ENCODE measurements around the gene KAZN.

The KAZN gene

DNA sequence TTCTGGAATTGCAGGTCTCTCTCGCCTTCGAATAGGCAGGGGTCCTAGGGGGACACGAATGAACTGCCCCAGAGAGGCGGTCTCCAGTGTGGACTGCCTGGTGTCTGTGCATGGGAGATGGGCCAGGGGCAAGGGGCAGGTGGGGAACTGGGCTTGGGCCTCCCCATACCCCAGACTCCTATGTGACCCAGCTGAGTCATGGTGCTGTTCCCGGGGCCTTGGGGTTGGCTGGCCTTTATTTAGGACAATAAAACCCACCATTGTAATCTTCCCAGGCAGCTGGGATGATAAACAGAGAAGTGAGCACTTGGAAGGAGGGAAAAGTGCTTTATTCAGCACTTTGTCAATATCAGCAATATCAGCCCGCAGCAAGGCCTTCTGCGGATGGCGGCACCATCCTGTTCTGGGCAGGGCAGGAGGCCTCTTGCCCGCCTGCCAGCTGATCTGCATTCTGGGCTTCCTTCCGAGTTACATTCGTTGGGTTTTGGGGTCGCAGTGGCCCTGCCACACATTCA is 346.0 kb downstream of the KAZN start:
- no peak for DNase-seq

DNA sequence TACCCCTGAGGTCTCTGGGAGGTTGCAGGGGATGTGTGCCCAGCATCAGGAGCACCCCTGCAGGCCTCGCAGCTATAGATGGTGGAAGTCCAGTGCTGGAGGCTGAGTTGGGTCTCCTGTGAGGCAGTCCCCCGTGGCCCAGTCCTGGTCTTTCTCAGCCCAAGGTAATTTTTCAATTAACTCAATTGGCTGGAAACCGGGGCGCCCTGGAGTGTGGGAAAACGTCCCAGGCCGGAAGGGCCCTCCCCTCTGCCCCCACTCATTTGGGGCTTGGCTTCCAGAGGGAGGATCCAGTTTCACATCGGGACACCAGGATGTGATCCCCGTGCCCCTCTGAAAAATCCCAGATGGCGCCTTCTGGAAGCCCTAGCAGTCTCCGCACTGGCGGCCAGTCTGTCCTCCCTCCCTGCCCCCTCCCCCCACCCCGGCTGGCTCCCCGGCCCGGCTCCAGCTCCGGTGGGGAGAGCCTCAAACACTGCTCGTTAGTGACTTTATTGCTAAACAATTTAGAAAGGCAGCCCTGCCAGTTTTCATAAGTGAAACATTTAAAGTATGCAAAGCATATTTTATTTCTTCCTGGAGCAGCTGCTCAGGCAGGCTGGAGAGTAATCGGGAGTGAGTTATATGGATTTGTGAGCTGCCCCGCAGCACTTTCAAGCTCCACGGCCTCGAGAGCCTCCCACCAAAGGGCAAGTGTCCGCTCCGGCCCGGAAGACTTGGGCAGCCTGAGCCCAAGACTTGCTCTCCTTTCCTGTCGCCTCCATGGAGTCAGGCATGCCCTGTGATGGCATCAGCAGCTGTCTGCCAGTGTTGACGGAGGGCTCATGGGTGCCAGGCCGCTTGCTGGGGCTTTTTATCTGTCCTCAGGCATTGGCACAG is 346.9 kb downstream of the KAZN start:
- DNase-seq: no peak

DNA sequence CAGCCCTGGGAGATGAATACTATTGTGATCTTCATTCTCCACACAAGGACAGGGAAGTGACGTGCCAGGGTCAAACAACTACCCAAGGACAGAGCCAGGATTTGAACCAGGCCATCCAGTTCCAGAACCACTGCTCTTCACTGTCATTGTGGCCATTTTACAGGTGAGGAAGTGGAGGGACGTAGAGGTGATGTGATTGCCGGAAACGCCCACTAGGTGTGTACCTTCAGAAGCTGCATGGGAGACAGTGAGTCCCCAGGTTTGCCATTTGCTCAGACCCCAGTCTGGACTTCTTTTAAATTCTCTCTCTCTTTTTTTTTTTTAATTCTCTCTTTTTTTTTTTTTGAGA is 347.5 kb downstream of the KAZN start:
- DNase-seq: no peak

DNA sequence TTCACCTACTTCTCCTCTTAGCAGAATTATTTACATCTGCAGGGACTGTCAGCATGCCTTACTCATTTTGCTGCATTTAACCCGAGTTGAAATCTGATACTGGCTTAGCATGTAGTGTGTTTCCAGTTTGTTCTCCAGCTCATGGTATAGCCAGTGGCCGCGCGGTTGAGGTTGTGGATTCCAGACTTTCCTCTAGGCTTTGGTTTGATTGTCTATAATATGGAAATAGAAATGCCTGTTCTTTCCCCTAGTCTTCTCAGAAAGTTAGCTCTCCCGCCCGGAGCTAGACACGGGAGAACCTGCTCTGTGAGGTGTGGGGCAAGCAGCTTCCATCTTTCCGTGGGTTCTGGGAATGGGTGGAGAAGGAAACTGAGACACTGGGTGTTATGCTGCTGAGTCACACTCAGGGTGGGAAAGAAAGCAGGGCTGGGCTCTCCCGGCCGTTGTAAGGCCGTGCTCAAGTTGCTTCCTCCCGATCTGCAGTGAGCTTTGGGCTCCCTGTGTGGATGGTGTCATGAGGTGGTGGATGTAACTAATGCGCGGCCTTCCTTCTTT is 348.3 kb downstream of the KAZN start:
- no peak for DNase-seq

DNA sequence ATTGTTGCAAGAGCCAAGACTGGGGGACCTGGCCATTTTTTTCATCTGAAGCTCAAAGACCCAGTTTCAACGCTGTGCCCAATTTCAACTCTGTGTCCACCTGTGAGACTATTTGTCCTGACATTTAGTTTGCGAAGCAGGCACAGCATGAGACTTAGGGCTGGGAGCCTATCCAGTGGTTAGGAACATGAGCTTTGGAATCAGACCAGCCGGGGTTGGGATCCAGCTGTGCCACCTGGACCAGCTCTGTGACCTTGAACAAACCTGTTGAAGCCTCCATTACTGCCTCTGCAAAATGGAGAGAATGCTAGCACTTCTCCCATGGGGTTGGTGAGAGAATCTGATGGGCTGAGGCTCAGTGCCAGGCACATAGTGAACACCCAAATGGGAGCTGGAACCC is 348.9 kb downstream of the KAZN start:
- DNase-seq: no peak

DNA sequence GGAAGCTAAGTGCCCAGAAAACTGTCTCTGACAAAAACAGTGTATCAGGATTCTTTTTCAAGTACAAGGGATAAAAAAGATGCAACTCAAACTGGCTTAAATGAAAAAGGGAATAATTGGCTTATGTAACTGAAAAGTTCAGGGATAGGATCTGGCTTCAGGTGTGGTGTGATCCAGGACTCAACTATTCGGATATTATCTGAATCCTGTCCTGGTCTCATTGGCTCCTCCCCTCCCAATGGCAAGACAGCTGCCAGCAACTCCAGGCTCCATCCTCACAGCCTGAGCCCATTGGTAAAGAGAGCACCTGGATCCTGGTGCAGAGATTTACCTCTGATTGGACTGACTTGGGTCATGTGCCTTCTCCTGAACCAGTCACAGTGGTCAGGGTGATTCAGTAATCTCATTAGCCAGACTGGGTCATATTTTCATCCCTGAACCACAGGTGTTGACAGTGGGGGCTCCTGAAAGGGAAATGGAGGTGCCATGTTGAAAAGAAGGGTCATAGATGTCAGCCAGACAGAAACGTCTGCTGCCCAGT is 349.7 kb downstream of the KAZN start:
- no peak for DNase-seq

DNA sequence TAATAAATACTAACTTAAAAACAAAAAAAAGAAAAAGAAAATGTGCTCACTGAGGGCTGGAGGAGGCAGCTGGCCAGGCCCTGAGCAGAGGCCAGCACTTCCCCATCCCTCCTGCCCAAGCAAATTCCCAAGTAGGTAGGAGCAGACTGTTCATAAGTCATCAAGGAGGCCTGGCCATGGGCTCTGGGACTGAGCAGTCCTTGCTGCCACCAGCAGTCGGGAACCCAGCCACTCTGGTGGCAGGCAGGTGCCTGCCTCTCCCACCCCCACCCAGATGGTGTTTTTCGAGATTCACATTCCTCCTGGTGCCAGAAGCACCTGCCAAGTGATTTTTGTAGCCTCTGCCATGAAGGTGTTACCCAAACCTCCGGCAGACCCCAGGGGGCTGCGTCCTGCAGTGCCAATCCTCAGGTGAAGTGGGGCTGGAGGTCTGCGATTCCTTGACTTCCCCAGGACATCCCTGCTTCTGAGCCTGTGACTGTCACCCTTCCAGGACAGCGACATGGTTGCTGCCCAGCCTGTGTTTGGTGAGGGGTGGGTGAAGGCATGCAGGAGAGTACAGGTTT is 350.9 kb downstream of the KAZN start:
- no peak for DNase-seq

DNA sequence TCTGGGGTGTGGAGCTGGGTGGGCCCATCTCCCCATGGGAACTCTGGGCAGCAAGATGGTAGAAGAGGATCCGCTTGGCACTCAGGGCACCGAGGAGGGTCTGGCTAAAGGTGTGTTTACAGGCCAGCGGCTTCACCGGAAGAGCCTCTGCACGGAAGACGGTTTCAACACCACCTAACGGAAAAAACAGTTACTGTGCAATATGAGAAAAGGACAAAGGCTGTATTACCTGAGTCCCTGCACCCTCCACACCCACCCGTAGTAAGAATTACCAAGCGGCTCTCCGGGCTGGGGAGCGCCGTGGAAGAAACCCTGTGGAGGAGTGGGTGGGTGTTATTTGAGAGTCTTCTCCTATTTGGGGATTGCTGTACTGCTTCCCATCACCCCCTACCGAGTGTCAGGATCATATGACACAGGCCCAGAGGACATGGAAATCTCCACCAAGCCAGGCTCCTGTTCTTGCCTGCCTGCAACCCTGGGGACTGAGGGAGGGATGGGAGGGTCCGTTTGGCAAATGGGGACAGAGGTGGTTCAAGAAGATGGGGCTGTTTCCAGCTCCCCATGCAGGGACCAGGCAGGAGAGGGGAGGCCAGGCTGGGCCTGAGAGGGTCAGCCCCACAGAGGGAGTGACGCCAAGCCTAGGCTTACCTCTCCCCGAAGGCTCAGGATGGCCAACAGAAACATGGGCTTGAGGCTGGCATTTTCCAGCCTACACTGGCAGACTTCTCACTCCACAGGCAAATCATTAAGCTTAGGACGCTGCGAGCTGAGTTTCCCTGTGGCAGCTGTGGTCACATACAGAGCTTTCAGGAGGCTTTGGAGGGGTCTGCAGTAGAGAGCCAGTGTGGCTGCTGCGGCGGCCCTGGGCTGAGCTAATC is 351.6 kb downstream of the KAZN start:
- no peak for DNase-seq

DNA sequence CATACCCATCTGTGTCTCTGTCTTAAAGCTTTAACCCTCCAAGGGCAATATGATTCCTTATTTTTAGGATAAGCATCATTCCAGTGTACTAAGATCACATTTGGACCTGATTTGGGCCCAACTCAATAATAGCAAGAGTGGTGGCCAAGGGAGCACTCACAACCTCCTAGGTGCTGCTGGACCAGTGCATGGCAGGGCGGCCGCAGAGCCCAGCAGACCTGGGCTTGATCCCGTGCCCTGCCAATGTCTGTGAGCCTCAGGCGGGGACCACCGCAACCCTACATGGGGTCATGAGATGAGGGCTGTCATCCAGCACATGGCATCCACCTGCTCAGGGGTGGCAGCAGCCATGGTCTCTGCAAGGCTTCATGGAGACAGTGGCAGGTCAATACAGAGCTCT is 353.3 kb downstream of the KAZN start:
- no peak for DNase-seq

DNA sequence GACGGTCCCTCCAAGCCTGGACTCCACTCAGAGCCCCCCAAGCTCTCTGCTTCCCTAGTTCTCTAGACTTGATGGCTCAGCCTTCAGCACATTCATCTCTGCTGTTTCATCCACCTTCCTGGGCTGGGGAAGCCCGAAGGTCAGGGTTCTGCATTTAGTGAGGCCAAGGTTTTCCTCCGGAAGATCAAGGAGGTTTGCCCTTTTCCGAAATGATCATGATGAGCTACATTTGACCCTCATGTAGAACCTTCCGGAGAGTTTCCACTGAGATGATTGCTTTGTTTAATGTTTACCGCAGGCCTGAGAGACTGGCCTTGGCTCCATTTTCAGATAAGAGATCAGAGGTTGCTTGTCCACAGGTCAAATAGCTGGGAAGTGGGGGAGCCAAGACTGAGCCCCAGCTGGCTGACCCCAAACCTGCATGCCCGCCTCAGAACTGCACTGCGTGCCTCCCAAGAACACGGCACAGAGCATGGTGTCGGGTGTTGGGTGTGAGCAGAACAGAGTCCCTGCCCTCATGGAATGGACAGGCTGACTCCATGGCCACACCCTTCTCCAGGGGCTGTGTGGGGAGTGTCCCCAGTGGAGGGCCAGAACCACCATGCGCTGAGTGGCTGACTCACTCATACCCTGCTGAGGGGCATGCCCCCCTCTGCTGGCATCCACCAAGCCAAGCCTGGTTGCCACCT is 354.3 kb downstream of the KAZN start:
- DNase-seq: no peak

DNA sequence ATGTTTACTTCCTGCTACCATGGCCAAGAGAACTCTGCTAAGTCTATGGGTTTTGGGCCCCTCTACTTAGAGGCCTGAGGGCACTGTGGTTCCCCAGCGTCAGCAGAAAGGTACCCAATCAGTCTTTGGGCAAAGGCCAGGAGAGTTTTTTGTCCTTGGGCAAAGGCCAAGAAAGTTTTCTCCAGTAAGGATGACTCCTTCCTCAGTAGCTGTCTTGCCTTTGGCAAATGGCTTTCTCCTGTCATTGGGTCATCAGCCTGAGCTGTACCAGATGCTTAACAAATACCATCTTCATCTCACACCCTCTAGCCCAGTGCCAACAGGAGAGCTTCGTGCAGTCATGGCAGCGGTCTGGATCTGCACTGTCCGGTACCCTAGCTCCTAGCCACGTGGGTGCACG is 355.7 kb downstream of the KAZN start:
- DNase-seq: no peak

DNA sequence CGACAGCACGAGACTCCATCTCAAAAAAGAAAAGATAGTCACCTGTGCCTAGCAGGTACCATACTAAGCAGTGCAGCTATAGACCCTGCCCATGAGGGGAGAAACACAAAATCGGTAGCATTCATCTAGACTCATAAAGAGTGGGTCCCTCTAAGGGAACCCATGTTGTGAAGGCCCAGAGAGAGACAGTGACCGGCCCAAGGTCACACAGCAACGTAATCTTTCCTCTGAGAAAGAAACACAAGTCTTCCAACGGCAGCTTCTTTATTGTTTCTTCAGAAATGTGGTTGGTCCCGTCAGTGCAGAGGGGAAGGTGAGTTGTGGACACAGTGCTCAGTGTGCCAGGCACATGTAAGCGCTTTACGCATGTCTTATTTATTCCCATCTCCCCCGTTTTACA is 356.4 kb downstream of the KAZN start:
- no peak for DNase-seq

DNA sequence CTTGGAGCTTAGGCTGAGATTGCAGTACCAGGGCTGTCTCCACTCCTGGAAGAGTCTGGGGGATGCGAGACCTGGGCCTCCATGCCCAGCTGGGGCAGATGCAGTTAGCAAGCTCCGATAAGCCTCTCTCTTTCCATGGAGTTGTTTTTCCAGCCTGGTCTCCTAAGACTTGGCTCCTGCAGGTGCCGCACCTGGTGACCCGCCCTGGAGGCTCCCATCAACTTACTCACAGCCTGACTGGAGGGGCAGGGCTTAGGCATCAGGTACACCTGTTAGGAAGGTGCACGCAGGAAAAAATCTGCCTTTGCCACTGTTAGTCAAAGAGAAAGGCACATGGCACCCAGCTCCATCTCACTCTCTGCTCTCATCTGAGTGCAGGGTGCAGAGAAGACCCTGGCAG is 356.9 kb downstream of the KAZN start:
- DNase-seq: no peak

DNA sequence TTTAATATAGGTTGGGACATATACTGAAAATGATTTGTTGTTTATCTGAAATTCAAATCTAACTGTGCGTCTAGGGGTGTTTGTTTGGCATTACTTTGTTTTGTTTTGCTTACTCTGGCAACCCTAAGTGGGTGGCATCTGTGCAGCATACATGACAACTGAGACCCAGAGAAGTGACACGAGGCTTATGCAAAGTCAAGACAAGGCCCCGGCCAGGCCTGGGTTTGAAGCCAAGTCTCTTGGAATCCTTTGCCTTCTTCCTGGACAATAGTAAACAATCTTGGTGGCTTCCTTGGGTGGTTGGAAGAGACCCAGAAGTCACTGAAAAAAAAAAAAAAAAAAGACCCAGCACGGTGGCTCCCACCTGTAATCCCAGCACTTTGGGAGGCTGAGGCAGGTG is 357.5 kb downstream of the KAZN start:
- no peak for DNase-seq

DNA sequence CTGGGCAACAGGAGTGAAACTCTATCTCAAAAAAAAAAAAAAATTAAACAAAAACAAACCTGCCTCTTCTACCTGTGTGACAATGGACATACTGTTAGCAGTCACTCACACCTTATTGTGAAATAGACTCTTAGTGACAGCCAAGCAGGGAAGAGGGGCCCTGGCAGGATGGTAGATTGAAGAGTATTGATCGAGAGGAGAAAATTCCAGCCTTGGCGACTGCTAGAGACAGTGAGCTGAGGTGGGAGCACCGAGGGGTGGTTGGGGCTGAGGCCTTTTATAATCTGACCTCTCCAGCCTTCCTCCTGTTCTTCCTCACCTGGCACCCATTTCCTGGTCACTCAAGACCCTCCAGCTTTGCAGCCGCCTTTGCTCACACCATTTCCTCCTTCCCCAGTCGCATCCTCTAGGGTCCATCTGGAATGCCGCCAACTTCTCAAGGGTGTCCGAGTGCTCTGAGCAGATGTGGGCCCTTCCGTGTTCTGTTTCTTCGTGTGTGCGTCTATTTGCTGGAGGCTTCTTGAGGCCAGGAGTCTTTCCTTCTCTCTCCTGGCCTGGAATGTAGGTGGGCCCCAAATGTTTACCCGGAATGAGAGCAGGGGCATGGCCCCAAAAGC is 358.2 kb downstream of the KAZN start:
- no peak for DNase-seq

DNA sequence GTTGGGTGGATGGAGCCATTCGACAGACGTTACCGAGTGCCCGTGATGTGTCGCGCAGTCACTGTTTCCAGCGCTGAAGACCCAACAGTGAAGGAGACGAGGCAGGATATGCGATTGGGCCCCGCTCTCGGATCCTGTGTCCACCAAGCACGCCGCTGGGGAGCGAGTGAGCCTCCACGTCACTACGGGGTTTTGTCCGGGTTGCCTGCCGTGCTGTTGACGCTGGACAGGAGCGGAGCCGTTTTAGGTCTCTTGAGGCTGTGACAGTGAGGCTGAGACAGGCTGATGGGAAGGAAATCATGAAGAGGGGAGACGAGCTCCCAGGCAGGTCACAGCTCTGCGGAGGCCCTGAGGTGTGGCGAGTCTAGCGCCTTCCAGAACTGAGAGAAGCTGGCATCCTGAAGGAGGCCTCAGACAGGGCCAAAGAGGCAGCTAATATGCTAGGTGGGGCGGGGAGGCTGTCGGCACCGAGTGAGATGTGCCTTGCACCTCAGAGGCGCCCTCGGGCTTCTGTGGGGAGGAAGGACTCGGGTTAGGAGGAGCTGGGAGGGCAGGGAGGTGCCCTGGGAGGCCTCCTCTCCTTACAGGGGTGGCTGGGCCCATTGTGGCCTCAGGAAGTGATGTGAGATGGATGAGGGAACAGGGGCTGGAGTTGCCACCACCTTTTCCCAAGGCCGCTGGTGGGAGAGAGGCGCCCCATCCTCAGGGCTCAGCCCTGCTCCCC is 359.1 kb downstream of the KAZN start:
- DNase-seq: no peak

DNA sequence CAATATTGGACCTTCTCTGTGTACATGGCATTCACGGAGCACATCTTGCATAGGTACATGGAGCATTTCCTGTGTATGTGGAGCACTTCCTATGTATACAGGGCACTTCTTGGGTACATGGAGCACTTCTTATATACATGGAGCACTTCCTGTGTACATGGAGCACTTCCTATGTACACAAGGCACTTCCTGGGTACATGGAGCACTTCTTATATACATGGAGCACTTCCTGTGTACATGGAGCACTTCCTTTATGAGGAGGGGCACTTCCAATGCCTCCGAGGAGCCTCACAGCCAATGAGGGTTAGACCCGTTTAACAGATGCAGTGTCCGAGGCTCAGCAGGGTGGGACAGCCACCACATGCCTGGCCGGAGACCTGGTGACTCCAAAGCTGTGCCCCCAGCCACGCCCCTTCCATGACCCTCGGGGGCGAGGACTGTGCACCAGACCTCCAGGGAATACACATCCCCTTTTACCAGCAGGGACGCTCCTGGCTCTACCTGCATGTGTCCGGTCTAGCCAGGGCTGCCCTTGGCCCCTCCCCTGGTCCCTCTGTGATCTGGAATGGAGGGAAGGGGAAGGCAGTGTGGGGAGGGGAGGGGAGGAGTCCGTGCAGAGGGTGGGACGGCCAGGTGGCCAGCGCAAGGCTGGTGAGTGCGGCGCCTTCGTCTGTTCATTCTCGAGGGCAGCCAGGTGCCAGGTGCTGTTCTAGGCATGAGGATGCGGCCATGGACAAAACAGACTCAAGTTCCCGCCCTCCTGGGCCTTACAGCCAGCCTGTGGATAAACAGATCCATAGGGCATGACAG is 360.0 kb downstream of the KAZN start:
- no peak for DNase-seq

DNA sequence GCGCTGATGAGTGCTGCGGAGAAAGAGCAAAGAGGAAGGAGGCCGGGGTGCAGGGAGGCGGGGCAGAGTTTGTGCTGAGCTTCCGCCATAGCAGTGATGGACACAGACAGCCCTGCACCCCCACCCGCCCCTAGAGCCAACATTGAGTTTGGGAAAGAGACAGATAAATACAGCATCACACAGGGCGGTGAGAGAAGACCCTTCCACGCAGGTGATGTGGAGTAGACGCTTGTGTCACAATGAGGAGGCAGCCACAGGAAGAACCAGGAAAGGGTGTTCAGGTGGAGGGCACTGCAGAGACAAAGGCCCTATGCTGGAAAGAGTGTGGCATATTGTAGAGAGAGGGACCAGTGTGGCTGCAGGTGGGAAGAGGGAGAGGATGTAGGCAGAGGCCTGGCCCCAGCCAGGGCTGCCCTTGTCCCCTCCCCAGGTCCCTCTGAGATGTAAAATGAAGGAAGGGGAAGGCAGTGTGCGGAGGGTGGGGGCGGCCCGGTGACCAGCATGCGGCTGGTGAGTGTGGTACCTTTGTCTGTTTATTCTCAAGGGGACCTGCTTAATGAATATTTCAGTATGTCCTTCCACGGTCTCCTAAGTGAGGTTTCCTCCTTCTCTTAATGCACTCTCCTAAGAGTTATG is 360.7 kb downstream of the KAZN start:
- no peak for DNase-seq

DNA sequence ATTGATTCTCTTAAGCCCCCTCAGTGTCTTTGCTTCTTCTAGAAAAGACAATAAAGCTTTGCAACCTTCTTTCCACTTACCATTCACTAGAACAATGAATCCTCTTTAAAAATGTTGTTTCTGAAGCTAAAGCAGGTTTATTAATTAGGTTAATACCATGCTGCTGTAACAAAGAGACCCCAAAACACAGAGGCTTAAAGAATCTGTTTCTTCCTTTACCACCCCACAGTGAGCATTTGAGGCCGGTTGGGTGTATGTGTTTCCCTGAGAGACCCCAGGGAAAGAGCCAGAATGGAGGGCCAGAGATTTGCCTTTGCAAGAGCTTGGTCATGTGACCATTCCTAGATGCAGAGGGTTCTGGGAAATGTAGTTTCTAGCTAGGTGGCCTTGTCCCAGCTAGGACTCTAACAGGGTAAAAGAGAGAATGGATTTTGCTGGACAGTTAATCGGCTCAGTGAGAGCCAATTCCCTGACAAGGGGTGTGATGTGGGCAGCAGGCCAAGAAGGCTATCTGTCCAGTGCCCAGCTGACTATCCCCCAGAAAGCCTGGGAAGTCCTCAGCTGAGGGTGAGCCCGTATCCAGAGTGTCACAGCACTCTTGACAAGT is 363.3 kb downstream of the KAZN start:
- peak; percentile 11 for DNase-seq
